Keratinocyte (primary cell): ENCODE measurements around the gene C10orf71.

Experiments used
- CTCF ChIP-seq, 3 experiments: IDR thresholded peaks in 1 of 3; conservative IDR thresholded peaks in 1 of 3; optimal IDR thresholded peaks in 1 of 3; 2 replicates in 2 of 3; 3 replicates in 1 of 3; pipeline versions ENCODE3 to v1.5.1; 2011; ENCODE audit warnings: low read length in 3 of 3, mild to moderate bottlenecking in 3 of 3, moderate library complexity in 2 of 3, control low read depth in 1 of 3, inconsistent platforms in 1 of 3; ENCODE audit not compliant: insufficient read depth in 2 of 3; ENCODE audit errors: extremely low read depth in 1 of 3
- EZH2 ChIP-seq: IDR thresholded peaks from one replicate; pipeline ENCODE4 v1.6.1; 2012; ENCODE audit warnings: inconsistent platforms, mild to moderate bottlenecking, low read length, moderate library complexity

- TF ChIP-seq CTCF (optimal IDR thresholded peaks at IDR 0.05 in 1 of 3, IDR thresholded peaks at IDR 0.05 in 1 of 3, conservative IDR thresholded peaks at IDR 0.05 in 1 of 3; ENCODE audit: extremely low read depth in 1 of 3, insufficient read depth in 2 of 3, low read length in 3 of 3) (no peak), EZH2 (no peak)
Measured at GRCh38 chr10:49257626-49258349, 41.2 kb upstream of the C10orf71 start.
